ENCODE measurements around the gene GLMP.

GRCh38 chr1:156245451-156246232 lies 49.8 kb downstream of the GLMP start:
- TF ChIP-seq CTCF (IDR thresholded peaks at IDR 0.05) (no peak), POLR2A (IDR thresholded peaks at IDR 0.05) (peak in 1 of 3 donors; percentile 4)
